ENCODE results near the gene ZDHHC15.
"Not testable (repeated sequence)": the region's sequence is repeated elsewhere in the genome, so short reads cannot be mapped to it uniquely, and the experiment has no call there.

ZDHHC15 gene, protein sequence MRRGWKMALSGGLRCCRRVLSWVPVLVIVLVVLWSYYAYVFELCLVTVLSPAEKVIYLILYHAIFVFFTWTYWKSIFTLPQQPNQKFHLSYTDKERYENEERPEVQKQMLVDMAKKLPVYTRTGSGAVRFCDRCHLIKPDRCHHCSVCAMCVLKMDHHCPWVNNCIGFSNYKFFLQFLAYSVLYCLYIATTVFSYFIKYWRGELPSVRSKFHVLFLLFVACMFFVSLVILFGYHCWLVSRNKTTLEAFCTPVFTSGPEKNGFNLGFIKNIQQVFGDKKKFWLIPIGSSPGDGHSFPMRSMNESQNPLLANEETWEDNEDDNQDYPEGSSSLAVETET

DNA sequence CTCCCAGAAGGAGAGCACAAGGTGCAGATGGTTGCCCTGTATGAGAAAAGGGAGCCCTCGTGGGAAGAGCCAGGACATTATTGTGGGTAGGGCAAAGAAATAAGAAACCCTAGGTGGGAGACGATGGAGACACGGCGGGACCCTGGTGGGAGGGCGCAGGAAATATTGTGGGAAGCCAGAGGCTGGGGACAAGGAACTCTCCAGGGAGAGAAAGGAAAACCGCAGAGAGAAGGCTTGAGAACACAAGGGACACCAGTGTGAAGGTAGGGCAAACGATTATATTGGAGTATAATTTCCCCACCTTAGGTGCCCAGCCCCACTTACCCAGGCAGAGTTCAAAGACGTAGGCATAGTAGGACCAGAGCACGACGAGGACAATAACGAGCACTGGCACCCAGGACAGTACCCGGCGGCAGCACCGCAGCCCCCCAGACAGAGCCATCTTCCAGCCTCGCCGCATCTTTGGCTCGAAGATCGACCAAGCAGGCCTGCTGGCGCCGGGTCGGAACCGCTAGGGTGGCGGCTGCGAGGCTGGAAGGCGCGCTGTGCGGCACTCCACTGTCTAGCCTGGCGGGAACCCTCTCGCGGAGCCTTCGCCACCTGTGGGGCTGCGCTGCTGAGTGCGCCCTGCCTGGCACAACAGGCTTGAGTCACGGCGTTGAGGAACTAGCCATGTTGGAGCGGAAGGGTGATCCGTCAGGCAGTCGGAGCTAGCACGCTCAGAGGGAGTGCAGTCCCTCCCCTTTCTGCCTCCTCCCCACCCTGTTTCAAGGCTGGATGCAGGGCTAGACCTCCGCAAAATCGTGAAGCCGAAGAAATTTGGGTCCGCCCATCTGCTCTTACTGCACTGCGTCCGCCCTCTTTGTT, at the start of gene ZDHHC15:
ZDHHC15 (minus strand) TSS at position 473 of the 867 bp plus-strand sequence; CDS start at position 460, 13 bp downstream.
- DNase-seq (ENCODE audit: low read depth in 2 of 3, low spot score in 1 of 3), result peak; percentile 35 to 48 (median 40)

DNA sequence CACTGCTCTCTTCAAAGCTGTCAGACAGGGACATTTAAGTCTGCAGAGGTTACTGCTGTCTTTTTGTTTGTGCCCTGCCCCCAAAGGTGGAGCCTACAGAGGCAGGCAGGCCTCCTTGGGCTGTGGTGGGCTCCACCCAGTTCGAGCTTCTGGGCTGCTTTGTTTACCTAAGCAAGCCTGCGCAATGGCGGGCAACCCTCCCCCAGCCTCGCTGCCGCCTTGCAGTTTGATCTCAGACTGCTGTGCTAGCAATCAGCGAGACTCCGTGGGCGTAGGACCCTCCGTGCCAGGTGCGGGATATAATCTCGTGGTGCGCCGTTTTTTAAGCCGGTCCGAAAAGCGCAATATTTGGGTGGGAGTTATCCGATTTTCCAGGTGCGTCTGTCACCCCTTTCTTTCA, 37.7 kb upstream of the ZDHHC15 start:
- DNase-seq (ENCODE audit: low read depth in 2 of 3, low spot score in 1 of 3), result not testable (repeated sequence)

DNA sequence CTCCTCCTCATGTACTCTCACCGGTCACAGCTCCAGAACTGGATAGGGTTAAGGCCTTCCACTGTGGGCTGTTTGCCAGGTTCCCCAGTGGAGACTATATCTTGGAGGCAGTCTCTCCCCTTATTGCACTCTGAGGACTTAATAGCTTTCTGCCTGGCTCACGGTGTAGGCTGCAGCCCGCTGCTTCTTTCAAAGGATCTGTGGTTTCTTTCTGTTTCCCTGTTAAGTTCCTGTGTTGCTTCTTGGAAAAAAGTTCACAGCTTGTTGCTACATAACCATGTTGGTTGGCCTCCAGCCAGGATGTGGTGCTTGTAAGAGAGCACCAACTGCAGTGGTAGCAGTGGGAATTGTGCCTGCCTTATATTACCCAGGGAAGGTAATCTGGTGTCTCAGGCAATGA, 24.9 kb upstream of the ZDHHC15 start:
- DNase-seq (ENCODE audit: low read depth in 2 of 3, low spot score in 1 of 3), result no peak

DNA sequence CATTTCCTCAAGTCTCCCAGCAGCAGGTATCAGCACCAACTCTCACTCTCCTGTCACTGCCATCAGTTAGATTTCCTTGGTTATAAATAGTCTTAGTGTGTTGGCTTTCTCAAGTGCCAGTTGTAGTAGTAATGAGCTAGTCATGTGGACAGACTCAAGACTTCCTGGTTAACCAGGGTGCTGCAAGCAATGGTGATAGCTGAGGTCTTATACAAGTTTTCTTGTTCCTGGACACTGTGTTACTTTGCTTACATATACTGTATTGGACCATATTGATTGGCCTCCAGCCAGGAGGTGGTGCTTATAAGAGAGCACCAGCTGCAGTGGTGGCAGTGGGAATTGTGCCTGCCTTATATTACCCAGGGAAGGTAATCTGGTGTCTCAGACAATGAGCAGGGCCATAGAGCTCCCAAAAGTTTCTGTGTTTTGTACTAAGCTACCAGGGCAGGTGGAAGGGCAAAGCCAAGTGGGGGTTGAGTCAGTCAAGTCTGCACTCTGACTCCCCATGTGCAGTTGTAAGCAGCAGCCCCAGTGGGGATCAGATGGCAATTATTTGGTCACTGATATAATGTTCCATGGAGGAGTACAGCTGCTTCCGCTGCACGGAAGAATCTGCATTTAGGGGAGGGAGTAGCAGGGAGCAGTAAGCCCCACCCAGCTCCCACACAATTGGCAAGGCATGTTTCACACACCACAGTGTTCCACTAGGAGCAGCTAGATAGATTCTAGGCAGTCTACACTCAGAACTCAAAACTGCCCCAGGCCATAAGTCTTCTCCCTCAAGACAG, 24.1 kb upstream of the ZDHHC15 start:
- DNase-seq (ENCODE audit: low read depth in 2 of 3, low spot score in 1 of 3), result no peak

DNA sequence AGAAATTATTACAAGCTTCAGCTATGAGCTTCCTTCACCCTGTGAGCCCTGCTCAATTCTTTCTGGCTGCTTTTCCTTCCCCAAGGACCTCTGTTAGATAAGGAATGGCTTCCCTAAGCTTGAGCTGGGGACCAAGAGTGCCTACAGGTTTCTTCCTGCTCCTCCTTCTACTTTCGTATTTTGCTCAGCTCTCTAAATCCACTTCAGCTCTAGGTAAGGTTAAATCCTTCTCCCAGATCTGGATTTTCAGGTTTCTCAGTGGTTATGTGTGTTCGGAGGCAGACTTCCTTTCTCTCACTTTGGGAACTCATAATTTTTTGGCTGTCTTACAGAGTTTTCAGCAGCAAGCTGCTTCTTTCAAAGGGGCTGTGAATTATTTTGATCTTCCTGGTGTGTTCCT, 21.9 kb upstream of the ZDHHC15 start:
- no peak for DNase-seq (ENCODE audit: low read depth in 2 of 3, low spot score in 1 of 3)

DNA sequence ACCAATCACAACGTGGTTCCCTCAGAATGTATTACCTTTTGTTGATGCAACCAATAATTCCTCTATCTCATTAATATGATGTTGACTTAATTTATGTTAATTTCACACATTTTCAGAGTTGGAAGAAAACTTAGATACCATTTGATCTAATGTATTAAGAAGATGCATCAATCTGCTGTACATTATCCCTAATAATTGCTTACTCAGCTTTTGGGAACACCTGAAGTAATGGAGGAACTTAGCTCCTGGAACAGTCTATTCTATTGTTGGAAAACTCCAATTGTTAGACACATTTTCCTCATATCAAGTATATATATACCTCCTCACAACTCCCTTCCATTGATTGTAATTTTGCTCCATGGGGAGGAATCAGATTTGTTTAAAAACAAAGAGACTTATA, 38.9 kb downstream of the ZDHHC15 start:
- no peak for DNase-seq (ENCODE audit: low read depth in 2 of 3, low spot score in 1 of 3)

DNA sequence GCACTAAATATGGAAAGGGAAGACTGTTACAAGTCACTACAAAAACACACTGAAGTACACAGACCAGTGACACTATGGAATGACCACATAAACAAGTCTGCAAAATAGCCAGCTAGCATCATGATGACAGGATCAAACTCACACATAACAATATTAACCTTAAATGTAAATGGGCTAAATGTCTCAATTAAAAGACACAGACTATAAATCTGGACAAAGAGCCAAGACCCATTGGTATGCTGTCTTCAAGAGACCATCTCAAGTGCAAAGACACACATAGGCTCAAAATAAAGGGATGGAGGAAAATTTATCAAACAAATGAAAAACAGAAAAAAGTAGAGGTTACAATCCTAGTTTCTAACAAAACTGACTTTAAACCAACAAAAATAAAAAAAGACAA, 61.1 kb downstream of the ZDHHC15 start:
- DNase-seq (ENCODE audit: low read depth in 2 of 3, low spot score in 1 of 3), result not testable (repeated sequence)

DNA sequence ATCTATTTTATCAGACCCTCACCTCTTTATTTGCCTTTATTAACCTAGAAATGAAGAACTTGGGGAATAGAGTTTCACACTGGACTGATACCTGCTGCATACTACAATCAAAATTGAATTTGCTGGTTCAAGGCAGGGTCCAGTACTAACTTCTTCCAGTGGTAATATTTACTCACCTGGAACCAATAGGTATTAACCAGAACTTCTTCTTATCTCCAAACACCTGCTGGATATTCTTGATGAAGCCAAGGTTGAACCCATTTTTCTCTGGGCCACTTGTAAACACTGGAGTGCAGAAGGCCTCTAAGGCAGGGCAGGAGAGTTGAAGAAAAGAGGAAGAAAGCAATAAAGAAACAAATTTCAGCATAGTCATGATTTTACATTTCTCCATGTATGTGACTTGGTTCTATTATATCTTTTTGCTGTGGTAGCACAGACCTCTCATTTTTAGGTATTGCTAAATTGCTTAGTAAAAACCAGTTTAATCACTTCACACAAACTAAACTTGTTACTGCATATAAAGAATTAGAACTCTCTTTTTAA, 101.1 kb downstream of the ZDHHC15 start:
- no peak for DNase-seq (ENCODE audit: low read depth in 2 of 3, low spot score in 1 of 3)

DNA sequence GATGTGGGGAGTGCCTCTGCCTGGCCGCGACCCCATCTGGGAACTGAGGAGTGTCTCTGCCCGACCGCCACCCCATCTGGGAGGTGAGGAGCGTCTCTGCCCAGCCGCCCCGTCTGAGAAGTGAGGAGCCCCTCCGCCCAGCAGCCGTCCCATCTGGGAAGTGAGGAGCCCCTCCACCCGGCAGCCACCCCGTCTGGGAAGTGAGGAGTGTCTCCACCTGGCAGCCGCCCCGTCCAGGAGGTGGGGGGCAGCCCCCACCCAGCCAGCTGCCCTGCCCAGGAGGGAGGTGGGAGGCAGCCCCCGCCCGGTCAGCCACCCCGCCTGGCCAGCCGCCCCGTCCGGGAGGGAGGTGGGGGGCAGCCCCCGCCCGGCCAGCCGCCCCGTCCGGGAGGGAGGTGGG, 115.7 kb downstream of the ZDHHC15 start:
- not testable (repeated sequence) for DNase-seq (ENCODE audit: low read depth in 2 of 3, low spot score in 1 of 3)

DNA sequence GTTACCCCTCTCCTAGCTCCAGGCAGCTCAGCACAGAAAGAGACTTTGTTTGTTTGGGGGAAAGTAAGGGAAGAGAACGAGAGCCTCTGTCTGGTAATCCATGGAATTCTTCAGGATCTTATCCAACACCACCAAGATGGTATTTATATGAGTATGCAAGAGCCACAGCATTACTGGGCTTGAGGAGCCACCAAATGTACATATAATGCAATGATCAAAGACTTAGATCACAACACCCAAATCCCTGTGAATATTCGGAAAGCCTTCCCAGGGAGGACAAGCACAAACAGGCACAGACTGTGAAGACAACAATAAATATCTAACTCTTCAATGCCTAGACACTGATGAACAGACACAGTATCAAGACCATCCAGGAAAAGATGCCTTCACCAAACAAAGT, 132.4 kb downstream of the ZDHHC15 start:
- no peak for DNase-seq (ENCODE audit: low read depth in 2 of 3, low spot score in 1 of 3)

DNA sequence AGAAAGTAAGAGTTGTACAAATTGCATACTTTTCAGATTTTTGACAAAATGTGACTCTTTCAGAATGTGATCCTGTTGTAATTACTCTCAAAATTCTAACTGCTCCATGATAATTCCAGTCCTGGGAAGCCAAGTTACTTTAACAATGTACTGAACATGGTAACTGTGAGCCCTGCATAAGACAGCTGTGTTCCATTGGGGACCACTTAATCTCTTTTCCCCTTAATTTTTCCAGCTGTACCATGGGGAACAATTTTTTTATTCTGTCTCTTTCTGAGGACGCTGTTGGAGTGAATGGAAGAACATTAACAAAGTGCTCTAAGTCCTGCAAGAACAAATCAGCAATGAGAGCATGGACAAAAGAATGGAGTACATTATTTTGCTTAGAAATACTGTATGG, 153.1 kb downstream of the ZDHHC15 start:
- DNase-seq (ENCODE audit: low read depth in 2 of 3, low spot score in 1 of 3), result no peak

DNA sequence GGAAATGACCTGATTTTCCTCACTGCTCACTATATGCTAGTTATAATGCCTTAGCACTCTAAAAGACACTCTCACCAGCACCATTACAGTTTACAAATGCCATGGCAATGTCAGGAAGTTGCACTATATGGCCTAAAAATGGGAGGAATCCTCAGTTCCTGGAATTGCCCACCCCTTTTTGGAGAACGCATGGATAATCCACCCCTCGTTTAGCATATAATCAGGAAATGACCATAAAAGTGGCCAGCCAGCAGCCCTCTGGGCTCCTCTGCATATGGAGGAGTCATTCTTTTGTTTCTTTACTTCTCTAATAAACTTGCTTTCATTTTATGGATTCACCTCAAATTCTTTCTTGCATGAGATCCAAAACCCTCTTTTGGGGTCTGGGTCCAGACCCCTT, 156.0 kb downstream of the ZDHHC15 start:
- no peak for DNase-seq (ENCODE audit: low read depth in 2 of 3, low spot score in 1 of 3)

DNA sequence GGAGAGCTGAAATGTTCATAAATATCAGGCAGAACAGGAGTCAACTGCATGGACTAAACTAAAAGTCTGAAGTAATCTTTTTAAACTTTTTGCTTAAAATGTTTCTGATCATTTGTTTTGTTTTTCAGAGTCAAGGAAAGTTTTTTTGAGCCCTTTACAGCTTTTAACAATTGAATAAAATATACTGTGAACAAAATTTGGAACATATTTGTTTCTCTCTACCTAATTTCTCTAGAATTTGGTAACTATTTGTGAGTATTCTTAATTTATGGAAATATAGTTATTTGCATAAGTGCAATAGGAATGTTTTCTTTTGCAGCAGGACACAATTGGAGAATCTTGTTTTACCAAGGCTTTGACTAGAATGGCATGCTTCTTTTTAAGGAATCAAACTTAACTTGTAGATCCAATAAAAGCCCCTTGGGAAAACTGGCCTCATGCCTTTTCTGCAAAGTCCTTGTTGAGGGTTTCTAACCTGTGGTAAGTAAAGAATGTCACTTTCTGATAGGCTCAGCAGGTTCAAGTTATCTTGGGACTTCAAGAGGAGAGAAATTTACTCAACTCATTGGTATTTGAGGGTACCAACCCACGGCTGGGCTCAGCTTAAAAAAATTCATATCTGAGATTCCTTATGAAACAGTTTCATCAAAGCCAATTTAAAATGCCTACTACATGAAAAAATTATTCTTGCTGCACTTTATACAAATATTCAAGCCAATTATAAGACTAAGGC, 157.4 kb downstream of the ZDHHC15 start:
- no peak for DNase-seq (ENCODE audit: low read depth in 2 of 3, low spot score in 1 of 3)

DNA sequence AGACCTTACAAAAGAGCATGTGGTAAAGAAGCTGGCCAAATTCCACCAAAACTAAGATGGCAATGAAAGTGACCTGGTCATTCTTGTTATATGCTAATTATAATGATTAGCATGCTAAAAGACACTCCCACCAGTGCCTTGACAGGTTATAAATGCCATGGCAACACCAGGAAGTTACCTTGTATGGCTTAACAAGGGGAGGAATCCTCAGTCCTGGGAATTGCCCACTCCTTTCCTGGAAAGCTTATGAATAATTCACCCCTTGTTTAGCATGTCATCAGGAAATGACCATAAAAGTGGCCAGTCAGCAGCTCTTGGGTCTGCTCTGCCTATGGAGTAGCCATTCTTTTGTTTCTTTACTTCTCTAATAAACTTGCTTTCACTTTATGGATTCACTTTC, 161.0 kb downstream of the ZDHHC15 start:
- DNase-seq (ENCODE audit: low read depth in 2 of 3, low spot score in 1 of 3), result no peak

DNA sequence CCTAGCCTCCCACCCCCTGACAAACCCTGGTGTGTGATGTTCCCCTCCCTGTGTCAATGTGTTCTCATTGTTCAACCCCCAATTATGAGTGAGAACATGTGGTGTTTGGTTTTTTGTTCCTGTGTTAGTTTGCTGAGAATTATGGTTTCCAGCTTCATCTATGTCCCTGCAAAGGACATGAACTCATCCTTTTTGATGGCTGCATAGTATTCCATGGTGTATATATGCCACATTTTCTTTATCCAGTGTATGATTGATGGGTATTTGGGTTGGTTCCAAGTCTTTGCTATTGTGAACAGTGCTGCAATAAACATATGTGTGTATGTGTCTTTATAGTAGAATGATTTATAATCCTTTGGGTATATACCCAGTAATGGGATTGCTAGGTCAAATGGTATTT, 174.2 kb downstream of the ZDHHC15 start:
- DNase-seq (ENCODE audit: low read depth in 2 of 3, low spot score in 1 of 3), result not testable (repeated sequence)

DNA sequence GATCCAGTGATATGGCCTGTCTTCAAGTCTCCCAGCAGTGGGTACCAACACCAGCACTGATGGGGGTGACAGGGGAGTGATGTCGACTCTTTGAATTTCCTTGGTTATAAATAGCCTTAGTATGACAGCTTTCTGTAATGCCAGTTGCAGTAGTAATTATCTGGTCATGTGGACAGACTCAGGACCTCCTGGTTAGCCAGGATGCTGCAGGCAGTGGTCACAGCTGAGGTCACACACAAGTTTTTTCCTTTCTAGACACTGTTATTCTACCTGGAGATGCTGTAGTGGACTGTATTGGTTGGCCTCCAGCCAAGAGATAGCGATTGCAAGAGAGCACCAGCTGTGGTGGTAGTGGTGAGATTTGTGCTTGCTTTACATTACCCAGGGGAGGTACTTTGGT, 185.3 kb downstream of the ZDHHC15 start:
- DNase-seq (ENCODE audit: low read depth in 2 of 3, low spot score in 1 of 3), result no peak

DNA sequence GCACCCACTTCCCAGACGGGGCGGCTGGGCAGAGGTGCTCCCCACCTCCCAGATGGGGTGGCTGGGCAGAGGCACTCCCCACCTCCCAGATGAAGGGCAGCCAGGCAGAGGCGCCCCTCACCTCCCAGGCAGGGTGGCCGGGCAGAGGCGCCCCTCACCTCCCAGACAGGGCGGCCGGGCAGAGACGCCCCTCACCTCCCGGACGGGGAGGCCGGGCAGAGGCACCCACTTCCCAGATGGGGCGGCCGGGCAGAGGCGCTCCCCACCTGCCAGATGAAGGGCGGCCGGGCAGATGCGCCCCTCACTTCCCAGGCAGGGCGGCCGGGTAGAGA, 187.7 kb downstream of the ZDHHC15 start:
- DNase-seq (ENCODE audit: low read depth in 2 of 3, low spot score in 1 of 3), result no peak

DNA sequence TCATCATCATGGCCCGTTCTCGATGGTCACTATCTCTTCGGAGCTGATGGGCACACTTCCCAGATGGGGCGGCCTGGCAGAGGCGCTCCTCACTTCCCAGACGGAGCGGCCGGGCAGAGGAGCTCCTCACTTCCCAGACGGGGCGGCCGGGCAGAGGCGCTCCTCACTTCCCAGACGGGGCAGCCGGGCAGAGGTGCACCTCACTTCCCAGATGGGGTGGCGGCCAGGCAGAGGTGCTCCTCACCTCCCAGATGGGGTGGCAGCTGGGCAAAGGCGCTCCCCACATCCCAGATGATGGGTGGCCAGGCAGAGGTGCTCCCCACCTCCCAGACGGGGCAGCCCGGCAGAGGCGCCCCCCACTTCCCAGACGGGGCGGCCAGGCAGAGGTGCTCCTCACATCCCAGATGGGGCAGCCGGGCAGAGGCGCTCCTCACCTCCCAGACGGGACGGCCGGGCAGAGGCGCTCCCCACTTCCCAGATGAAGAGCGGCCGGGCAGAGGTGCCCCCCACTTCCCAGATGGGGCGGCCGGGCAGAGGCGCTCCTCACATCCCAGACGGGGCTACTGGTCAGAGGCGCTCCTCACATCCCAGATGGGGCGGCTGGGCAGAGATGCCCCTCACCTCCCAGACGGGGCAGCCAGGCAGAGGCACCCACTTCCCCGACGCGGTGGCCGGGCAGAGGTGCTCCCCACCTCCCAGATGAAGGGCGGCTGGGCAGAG, 188.3 kb downstream of the ZDHHC15 start:
- DNase-seq (ENCODE audit: low read depth in 2 of 3, low spot score in 1 of 3), result not testable (repeated sequence)

DNA sequence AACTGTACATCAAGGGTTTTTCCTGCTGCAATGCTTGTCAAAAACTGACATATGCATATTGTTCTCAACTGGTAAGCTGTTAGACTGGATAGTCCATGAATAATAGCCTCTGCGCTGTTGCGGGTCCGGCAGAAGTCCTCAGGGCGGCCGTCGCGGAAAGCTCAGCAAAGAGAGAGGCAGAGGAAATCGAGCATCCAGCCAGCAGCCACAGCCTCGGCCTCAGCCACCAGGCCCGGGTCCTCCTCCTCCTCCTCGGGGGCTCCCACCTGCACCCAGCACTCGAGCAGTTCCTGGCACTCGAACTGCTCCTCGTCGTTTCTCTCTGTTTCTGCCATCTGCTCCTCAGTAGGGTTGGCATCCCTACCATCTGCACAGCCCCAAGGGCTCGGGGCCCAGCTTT, 195.2 kb downstream of the ZDHHC15 start:
- DNase-seq (ENCODE audit: low read depth in 2 of 3, low spot score in 1 of 3), result no peak
